Neural cell (in vitro differentiated cells): ENCODE measurements around the gene PLXNC1. TPM values are rescaled to one million over a fixed set of nuclear protein-coding genes. Genes with fewer than 3 reads are reported as not detected.

Experiments used
- H2AFZ ChIP-seq: fragments of 200-600, 300-800 bp; sonication (generic), shearing (Covaris generic); 2 replicates; pipeline ENCODE4 v1.6.0; 2014; ENCODE audit warnings: low read depth, mild to moderate bottlenecking, antibody characterized with exemption, low read length, moderate library complexity
- H3F3A ChIP-seq: fragments of 200-600 bp; shearing (Covaris generic); 2 replicates; pipeline ENCODE4 v1.6.1; 2016; ENCODE audit warnings: mild to moderate bottlenecking, moderate library complexity, mixed read lengths, antibody characterized with exemption, low read length; ENCODE audit not compliant: insufficient read depth, poor library complexity, severe bottlenecking
- H3K27ac ChIP-seq: fragments of 200-600, 300-800 bp; sonication (generic), shearing (Covaris generic); 2 replicates; pipeline ENCODE4 v1.5.1; 2014; ENCODE audit warnings: mild to moderate bottlenecking, low read length, moderate library complexity
- H3K27me3 ChIP-seq: fragments of 300-800, 200-600 bp; sonication (generic), shearing (Covaris generic); 2 replicates; pipeline ENCODE4 v1.6.0; 2014; ENCODE audit warnings: mild to moderate bottlenecking, low read depth, low read length, moderate library complexity; ENCODE audit not compliant: insufficient read depth
- H3K36me3 ChIP-seq: fragments of 300-800, 200-600 bp; sonication (generic), shearing (Covaris generic); 2 replicates; pipeline ENCODE4 v1.5.1; 2014; ENCODE audit warnings: mild to moderate bottlenecking, antibody characterized with exemption, low read length, moderate library complexity; ENCODE audit not compliant: insufficient read depth
- H3K4me2 ChIP-seq: fragments of 300-800, 200-600 bp; sonication (generic), shearing (Covaris generic); 2 replicates; pipeline ENCODE4 v1.6.0; 2014; ENCODE audit warnings: mild to moderate bottlenecking, low read length
- H3K4me3 ChIP-seq: fragments of 300-800, 200-600 bp; sonication (generic), shearing (Covaris generic); 2 replicates; pipeline ENCODE4 v1.5.1; 2014; ENCODE audit warnings: mild to moderate bottlenecking, low read length, moderate library complexity
- H3K79me2 ChIP-seq: fragments of 200-600 bp; shearing (Covaris generic); replicated peaks from 2 replicates; pipeline ENCODE4 v1.6.0; 2014; ENCODE audit warnings: mild to moderate bottlenecking, low read length, moderate library complexity; ENCODE audit not compliant: insufficient read depth
- H3K9ac ChIP-seq: fragments of 300-800, 200-600 bp; sonication (generic), shearing (Covaris generic); 2 replicates; pipeline ENCODE4 v1.6.1; 2016; ENCODE audit warnings: mild to moderate bottlenecking, low read length, mixed read lengths
- H3K9me2 ChIP-seq: fragments of 200-600 bp; shearing (Covaris generic); 2 replicates; pipeline ENCODE4 v1.6.1; 2016; ENCODE audit warnings: mild to moderate bottlenecking, low read length, mixed read lengths; ENCODE audit not compliant: insufficient read depth
- H3K9me3 ChIP-seq: fragments of 200-600, 300-800 bp; sonication (generic), shearing (Covaris generic); 2 replicates; pipeline ENCODE4 v1.6.1; 2016; ENCODE audit warnings: mild to moderate bottlenecking, mixed run types, low read length, moderate library complexity, mixed read lengths
- H4K20me1 ChIP-seq: fragments of 200-600 bp; shearing (Covaris generic); 2 replicates; pipeline ENCODE4 v1.6.1; 2016; ENCODE audit warnings: mild to moderate bottlenecking, mixed run types; ENCODE audit not compliant: insufficient read depth
- CTCF ChIP-seq: fragments of 450-650 bp; IDR thresholded peaks from 2 replicates; pipeline ENCODE4 v1.5.1; 2014; ENCODE audit warnings: antibody characterized with exemption, mild to moderate bottlenecking, moderate library complexity; ENCODE audit not compliant: poor library complexity, severe bottlenecking
- EP300 ChIP-seq: fragments of 450-650 bp; conservative IDR thresholded peaks from 2 replicates; pipeline ENCODE4 v1.6.1; 2014; ENCODE audit warnings: antibody characterized with exemption, mild to moderate bottlenecking, moderate library complexity; ENCODE audit not compliant: poor library complexity, severe bottlenecking
- EZH2 ChIP-seq: fragments of 200-600, 300-800 bp; shearing (Covaris generic), sonication (generic); IDR thresholded peaks from 2 replicates; pipeline ENCODE4 v1.6.1; 2014; ENCODE audit warnings: antibody characterized with exemption, low read length, borderline replicate concordance, mild to moderate bottlenecking; ENCODE audit not compliant: insufficient read depth, poor library complexity, severe bottlenecking
- MXI1 ChIP-seq: fragments of 450-650 bp; conservative IDR thresholded peaks from 2 replicates; pipeline ENCODE4 v1.6.1; 2014; ENCODE audit warnings: antibody characterized with exemption, mild to moderate bottlenecking; ENCODE audit not compliant: poor library complexity, severe bottlenecking
- POLR2AphosphoS5 ChIP-seq: IDR thresholded peaks from 2 replicates; pipeline ENCODE4 v1.6.1; 2012
- RAD21 ChIP-seq: fragments of 450-650 bp; conservative IDR thresholded peaks from 2 replicates; pipeline ENCODE4 v1.6.1; 2014; ENCODE audit warnings: antibody characterized with exemption, mild to moderate bottlenecking, moderate library complexity
- REST ChIP-seq: IDR thresholded peaks from 2 replicates; pipeline ENCODE4 v1.6.1; 2012; ENCODE audit warnings: borderline replicate concordance
- SMC3 ChIP-seq: fragments of 450-650 bp; conservative IDR thresholded peaks from 2 replicates; pipeline ENCODE4 v1.6.1; 2014; ENCODE audit warnings: antibody characterized with exemption, mild to moderate bottlenecking, moderate library complexity; ENCODE audit not compliant: poor library complexity
- TAF1 ChIP-seq: IDR thresholded peaks from 2 replicates; pipeline ENCODE4 v1.6.1; 2012; ENCODE audit warnings: low read depth
- polyA plus RNA-seq: library from polyadenylated mRNA; depleted of rRNA; stranded (reverse); fragments of >200 nt; gene quantifications from 2 replicates; pipeline ENCODE4 v1.2.3, GENCODE V29; 2014

The PLXNC1 gene
- polyA plus RNA-seq, 1 donor from 2014 or later: 76.3 TPM

- Histone ChIP-seq H3K4me3 (no peak overlapping the region), H3K4me2 (no peak overlapping the region), H3K9me3 (no peaks in the 10 kb centered on the region), H3K9me2 (no peaks in the 10 kb centered on the region), H3F3A (no peaks in the 10 kb centered on the region), H3K27ac (no peak overlapping the region), H2AFZ (no peak overlapping the region), H3K79me2 (peaks cover 13% of the 10 kb centered on the region), H3K36me3 (peaks cover 10% of the 10 kb centered on the region), H4K20me1 (no peaks in the 10 kb centered on the region), H3K9ac (no peak overlapping the region), H3K27me3 (no peaks in the 10 kb centered on the region)
- TF ChIP-seq SMC3 (no peak), EP300 (no peak), RAD21 (no peak), MXI1 (no peak), EZH2 (no peak)
Observed at GRCh38 chr12:94167071-94167755, 18.8 kb downstream of the PLXNC1 start.

- no peaks in the 10 kb centered on the region for H3K27me3 ChIP-seq
- no peak overlapping the region for H3K4me3 ChIP-seq
- H3K4me2 ChIP-seq: no peak overlapping the region
- H3K9me2 ChIP-seq: no peaks in the 10 kb centered on the region
- no peaks in the 10 kb centered on the region for H3F3A ChIP-seq
- no peaks in the 10 kb centered on the region for H4K20me1 ChIP-seq
- peaks cover 10% of the 10 kb centered on the region for H3K36me3 ChIP-seq
- H3K27ac ChIP-seq: no peak overlapping the region
- H3K9me3 ChIP-seq: no peaks in the 10 kb centered on the region
- H3K79me2 ChIP-seq: peaks cover 6% of the 10 kb centered on the region
- no peak overlapping the region for H3K9ac ChIP-seq
- no peak for TF ChIP-seq SMC3
- no peak for TF ChIP-seq REST
- H2AFZ ChIP-seq: no peak overlapping the region
Observed at GRCh38 chr12:94167756-94168416, 19.5 kb downstream of the PLXNC1 start.

GRCh38 chr12:94169495-94169894 lies 21.1 kb downstream of the PLXNC1 start:
- TF ChIP-seq POLR2AphosphoS5 (no peak), TAF1 (no peak), EP300 (no peak), EZH2 (no peak), RAD21 (no peak), CTCF (no peak), SMC3 (no peak), REST (no peak), MXI1 (no peak)
- no peaks in the 10 kb centered on the region for H3K27me3 ChIP-seq
- no peaks in the 10 kb centered on the region for H3F3A ChIP-seq
- H3K9me3 ChIP-seq: no peaks in the 10 kb centered on the region
- peaks cover 10% of the 10 kb centered on the region for H3K36me3 ChIP-seq
- H3K4me2 ChIP-seq: no peak overlapping the region
- H4K20me1 ChIP-seq: no peaks in the 10 kb centered on the region
- no peaks in the 10 kb centered on the region for H3K9me2 ChIP-seq
- H3K79me2 ChIP-seq: peaks cover 5% of the 10 kb centered on the region
- no peak overlapping the region for H3K9ac ChIP-seq
- H3K27ac ChIP-seq: no peak overlapping the region
- no peak overlapping the region for H3K4me3 ChIP-seq
- no peak overlapping the region for H2AFZ ChIP-seq
